LNCAP (cell line): Measurements from ENCODE around the gene ZBTB5.

ENCODE experiments used
- CTCF ChIP-seq: fragments of 450-650 bp; IDR thresholded peaks from 2 replicates; pipeline ENCODE4 v1.5.1; 2017; ENCODE audit warnings: mild to moderate bottlenecking

The ZBTB5 gene

DNA sequence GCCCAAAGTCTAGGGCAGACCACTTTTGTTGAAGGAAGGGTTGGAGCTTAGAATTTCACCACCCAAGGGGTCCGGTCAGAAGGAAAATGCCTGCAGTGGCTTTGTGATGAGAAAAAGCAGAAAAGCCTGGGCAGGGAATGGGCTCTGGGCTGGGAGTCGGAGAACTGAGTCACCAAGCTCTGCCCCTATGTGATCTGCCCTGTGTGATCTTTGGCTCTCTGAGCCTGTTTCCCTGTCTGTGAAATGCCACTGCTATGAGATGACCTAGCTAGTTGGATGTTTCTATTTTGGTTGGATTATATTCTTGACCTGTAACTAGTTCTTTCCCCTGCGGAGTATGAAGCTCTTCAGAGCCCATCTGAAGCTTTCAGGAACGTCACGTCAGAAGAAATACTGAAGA is 30.3 kb upstream of the ZBTB5 start:
- TF ChIP-seq CTCF = no peak

DNA sequence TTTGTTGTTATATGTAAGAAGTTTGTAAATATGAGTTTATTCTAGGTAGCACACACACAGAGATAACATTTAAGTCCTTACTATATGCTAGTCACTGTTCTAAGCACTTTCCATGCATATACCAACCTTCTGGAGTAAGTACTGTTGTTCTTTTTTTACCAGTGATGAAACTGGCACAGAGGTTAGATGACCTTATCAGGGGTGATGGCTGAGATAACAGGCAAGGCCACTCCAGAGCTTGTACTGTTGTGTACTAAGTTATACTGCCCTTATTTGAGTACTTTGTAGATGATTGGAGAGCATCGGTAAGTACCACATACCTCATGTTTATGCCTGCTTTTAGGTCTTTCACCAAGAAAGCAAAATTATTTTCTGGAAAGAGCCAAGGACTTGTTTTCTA is 26.7 kb upstream of the ZBTB5 start:
- no peak for TF ChIP-seq CTCF

- no peak for TF ChIP-seq CTCF
Observed at GRCh38 chr9:37486616-37487548, 21.6 kb upstream of the ZBTB5 start.

DNA sequence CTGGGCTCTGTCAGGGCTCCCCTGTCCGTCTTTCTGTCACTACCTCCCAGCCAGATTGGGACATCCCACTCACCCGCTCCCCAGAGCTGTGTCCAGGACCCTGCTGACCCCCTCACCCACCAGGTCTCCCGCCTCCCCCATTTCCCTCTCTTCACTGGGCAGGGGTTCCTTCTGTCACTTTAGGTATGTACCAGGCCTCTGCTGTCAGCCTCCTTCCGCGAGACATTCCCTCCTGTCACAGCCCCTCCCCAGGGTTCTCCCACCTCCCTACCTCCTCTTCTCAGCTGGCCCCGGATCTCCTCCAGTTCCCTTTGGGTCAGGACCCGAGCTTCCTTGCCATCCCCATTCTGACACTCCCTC is 21.0 kb upstream of the ZBTB5 start:
- TF ChIP-seq CTCF = no peak

- TF ChIP-seq CTCF = no peak
Observed at GRCh38 chr9:37485389-37486255, 20.4 kb upstream of the ZBTB5 start, which contains the start of gene POLR1E. Gene POLR1E, plus strand, starts transcription at chr9:37485948. Its CDS starts 100 bp downstream, at chr9:37486048.

- no peak for TF ChIP-seq CTCF
Observed at GRCh38 chr9:37480759-37481158, 15.5 kb upstream of the ZBTB5 start.

DNA sequence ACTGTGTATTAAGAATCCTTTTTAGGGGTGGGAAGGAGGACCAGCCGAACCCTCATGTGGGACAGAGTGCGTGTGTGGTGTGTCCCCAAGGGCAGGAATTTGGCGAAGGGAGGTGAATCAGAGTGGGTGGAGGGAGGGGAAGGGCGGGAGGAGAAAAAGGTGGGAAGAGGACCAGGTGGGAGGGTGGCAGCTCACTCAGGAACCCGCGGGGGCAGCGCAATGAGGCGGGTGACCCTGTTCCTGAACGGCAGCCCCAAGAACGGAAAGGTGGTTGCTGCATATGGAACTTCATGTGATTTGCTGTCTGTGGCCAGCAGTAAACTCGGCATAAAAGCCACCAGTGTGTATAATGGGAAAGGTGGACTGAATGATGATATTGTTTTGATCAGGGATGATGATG is 11.7 kb upstream of the ZBTB5 start:
- TF ChIP-seq CTCF = no peak
